NCI-H2107 (cell line): ENCODE results near the gene H19.

Experiments
- DNase-seq: peaks from one replicate; lab custom pipeline; 2025; lab: John Stamatoyannopoulos, UW

Gene H19

GRCh38 chr11:1982873-1983600 lies 14.6 kb downstream of the H19 start:
- DNase-seq, result no peak

- DNase-seq, result no peak
Observed at GRCh38 chr11:1979607-1980006, 18.0 kb downstream of the H19 start.

- DNase-seq, result no peak
Observed at GRCh38 chr11:1978720-1979473, 18.7 kb downstream of the H19 start.

- DNase-seq, result no peak
Observed at GRCh38 chr11:1975185-1975584, 22.5 kb downstream of the H19 start.

GRCh38 chr11:1970956-1971355 lies 26.7 kb downstream of the H19 start:
- DNase-seq, result no peak

GRCh38 chr11:1969776-1970175 lies 27.9 kb downstream of the H19 start:
- no peak for DNase-seq

- DNase-seq, result no peak
Observed at GRCh38 chr11:1969035-1969434, 28.6 kb downstream of the H19 start.

GRCh38 chr11:1968454-1969002 lies 29.1 kb downstream of the H19 start:
- no peak for DNase-seq

GRCh38 chr11:1967641-1968225 lies 29.9 kb downstream of the H19 start:
- DNase-seq, result no peak

- no peak for DNase-seq
Observed at GRCh38 chr11:1966531-1966930, 31.1 kb downstream of the H19 start.

- no peak for DNase-seq
Observed at GRCh38 chr11:1964955-1965354, 32.7 kb downstream of the H19 start.

- no peak for DNase-seq
Observed at GRCh38 chr11:1964348-1964747, 33.3 kb downstream of the H19 start.

GRCh38 chr11:1963864-1964263 lies 33.8 kb downstream of the H19 start:
- DNase-seq, result no peak

GRCh38 chr11:1959786-1960185 lies 37.9 kb downstream of the H19 start:
- DNase-seq, result no peak

- DNase-seq, result no peak
Observed at GRCh38 chr11:1958367-1958766, 39.3 kb downstream of the H19 start.

GRCh38 chr11:1953489-1954266 lies 44.0 kb downstream of the H19 start:
- DNase-seq, result no peak

- DNase-seq, result no peak
Observed at GRCh38 chr11:1952806-1953482, 44.7 kb downstream of the H19 start.

- no peak for DNase-seq
Observed at GRCh38 chr11:1949922-1950321, 47.7 kb downstream of the H19 start.

- no peak for DNase-seq
Observed at GRCh38 chr11:1949302-1949701, 48.3 kb downstream of the H19 start.

GRCh38 chr11:1948389-1948788 lies 49.3 kb downstream of the H19 start:
- no peak for DNase-seq

GRCh38 chr11:1947592-1948237 lies 49.9 kb downstream of the H19 start:
- DNase-seq, result no peak
